Mucosa of stomach (tissue), 1 donor: ENCODE measurements around the gene CRCP.
"Not testable (repeated sequence)": the region's sequence is repeated elsewhere in the genome, so short reads cannot be mapped to it uniquely, and the experiment has no call there.

Source experiments
- H3K27me3 ChIP-seq: one replicate; pipeline ENCODE4 v1.7.0; 2013; ENCODE audit warnings: mild to moderate bottlenecking, low read length; ENCODE audit not compliant: control insufficient read depth, insufficient read depth
- H3K36me3 ChIP-seq: one replicate; pipeline ENCODE4 v1.7.0; 2013; ENCODE audit warnings: low read length; ENCODE audit not compliant: control insufficient read depth, insufficient read depth
- H3K4me1 ChIP-seq: one replicate; pipeline ENCODE4 v1.7.0; 2013; ENCODE audit warnings: mild to moderate bottlenecking, low read length; ENCODE audit not compliant: control insufficient read depth, insufficient read depth
- H3K4me3 ChIP-seq: one replicate; pipeline ENCODE4 v1.7.0; 2013; ENCODE audit warnings: low read length
- H3K9ac ChIP-seq: one replicate; pipeline ENCODE4 v1.7.0; 2013; ENCODE audit warnings: mild to moderate bottlenecking, low read length, moderate library complexity
- H3K9me3 ChIP-seq: one replicate; pipeline ENCODE4 v1.7.0; 2013; ENCODE audit warnings: mild to moderate bottlenecking, low read length, moderate library complexity; ENCODE audit not compliant: control insufficient read depth
- donor health status: Pancreatic carcinoma.

The CRCP gene

DNA sequence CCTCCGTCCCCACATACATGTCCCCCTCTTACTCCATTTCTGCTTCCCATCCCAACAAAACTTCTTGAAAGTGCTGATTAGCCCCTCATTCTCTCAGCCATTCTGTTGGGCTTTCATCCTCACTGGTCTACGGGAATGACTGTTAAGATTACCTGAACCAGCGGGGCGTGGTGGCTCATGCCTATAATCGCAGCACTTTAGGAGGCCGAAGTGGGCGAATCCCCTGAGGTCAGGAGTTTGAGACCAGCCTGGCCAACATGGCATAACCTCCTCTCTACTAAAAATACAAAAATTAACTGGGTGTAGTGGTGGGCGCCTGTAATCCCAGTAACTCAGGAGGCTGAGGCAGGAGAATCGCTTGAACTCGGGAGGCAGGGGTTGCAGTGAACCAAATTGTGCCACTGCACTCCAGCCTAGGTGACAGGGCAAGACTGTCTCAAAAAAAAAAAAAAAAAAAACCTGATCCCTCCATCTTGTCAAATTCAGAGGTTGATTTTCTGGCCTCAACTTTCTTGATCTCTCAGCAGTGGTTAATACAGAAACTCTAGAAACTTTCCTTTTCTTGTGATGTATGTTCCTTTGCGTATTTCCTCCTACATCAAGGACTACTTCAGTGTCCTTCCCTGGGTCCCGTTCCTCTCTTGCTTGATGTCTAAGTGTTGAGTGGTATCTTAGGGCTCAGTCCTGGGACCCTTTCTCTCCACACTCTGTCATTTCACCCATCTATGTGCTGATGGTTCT, 2.2 kb downstream of the CRCP start:
- not testable (repeated sequence) for H3K9ac ChIP-seq, H3K9me3 ChIP-seq, H3K27me3 ChIP-seq, H3K36me3 ChIP-seq, H3K4me3 ChIP-seq
- peaks cover 16% of the 10 kb centered on the region for H3K4me1 ChIP-seq

DNA sequence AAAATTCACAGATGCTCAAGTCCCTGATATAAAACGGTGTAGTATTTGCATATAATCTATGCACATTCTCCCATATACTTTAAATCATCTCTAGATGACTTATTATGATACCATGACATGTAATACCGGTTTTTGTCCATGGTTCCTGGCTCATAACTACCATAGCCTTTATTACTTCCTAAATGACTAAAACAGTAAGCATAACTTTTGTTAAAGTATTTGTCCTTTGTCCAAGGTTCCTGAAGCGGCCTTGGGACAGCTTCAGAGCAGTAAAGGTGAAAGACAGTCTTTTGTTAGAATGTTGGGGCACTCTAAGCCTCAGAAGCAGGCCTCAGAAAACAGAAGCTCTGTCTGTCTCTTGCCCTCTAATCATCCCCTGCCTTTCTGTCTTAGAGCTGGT, 4.0 kb downstream of the CRCP start:
- Histone ChIP-seq H3K4me1 (peaks cover 19% of the 10 kb centered on the region), H3K4me3 (no peak overlapping the region), H3K27me3 (no peaks in the 10 kb centered on the region), H3K9ac (no peak overlapping the region), H3K36me3 (no peaks in the 10 kb centered on the region), H3K9me3 (no peaks in the 10 kb centered on the region)

DNA sequence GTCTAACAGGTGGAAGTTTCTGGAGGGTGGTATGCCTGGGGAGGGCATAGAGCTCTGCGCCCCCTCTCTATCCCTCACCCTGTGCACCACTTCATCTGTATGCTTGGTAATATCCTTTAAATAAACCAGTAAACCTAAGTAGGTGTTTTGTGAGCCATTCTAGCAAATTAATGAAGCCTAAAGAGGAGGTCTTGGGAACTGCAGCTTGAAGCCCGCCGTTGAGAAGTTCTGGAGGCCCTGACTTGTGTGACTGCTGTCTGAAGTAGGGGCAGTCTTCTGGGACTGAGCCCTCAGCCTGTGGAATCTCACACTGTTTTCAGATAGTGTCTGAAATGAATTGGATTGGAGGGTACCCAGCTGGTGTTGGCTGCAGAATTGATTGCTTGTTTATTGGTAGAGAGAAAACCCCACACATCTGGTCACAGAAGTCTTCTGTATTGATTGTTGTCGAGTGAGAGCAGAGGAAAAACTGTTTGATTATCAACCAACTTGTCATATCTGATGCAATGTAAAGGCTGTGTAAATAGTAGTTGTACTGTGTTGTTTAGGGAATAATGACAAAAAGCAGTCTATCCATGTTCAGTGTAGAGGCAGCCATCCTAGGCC, 4.7 kb downstream of the CRCP start:
- Histone ChIP-seq H3K4me3 (no peak overlapping the region), H3K9ac (no peak overlapping the region), H3K4me1 (peaks cover 19% of the 10 kb centered on the region), H3K36me3 (no peaks in the 10 kb centered on the region), H3K27me3 (no peaks in the 10 kb centered on the region), H3K9me3 (no peaks in the 10 kb centered on the region)

DNA sequence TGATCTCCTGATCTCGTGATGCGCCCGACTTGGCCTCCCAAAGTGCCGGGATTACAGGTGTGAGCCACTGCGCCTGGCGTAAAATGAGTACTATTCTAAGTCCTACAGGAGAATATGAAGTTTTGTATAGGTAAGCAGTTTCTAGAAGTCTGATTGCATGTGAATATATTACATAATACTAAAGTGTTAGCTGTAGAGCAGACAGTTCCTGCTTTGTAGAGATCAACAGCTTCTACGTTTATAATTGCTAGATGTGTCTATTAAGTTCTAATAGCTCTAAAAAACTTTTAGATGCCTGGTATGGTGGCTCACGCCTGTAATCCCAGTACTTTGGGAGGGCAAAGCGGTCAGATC, 8.5 kb downstream of the CRCP start:
- H3K9ac ChIP-seq: no peak overlapping the region
- no peaks in the 10 kb centered on the region for H3K27me3 ChIP-seq
- H3K4me3 ChIP-seq: no peak overlapping the region
- no peaks in the 10 kb centered on the region for H3K9me3 ChIP-seq
- no peaks in the 10 kb centered on the region for H3K36me3 ChIP-seq
- H3K4me1 ChIP-seq: peaks cover 4% of the 10 kb centered on the region

DNA sequence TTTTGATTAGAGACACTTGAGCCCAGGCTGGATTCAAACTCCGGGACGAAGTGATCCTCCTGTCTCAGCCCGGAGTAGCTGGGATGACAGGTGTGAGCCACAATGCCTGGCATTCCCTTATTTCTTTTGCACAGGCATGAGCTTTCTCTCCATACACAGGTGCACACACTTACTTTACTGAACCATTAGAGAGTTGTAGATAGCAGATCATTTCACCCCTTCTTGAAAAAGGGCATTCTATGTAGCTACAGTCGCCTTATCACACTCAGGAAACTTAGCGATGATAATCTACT, 9.9 kb downstream of the CRCP start:
- not testable (repeated sequence) for H3K9ac ChIP-seq, H3K4me1 ChIP-seq

DNA sequence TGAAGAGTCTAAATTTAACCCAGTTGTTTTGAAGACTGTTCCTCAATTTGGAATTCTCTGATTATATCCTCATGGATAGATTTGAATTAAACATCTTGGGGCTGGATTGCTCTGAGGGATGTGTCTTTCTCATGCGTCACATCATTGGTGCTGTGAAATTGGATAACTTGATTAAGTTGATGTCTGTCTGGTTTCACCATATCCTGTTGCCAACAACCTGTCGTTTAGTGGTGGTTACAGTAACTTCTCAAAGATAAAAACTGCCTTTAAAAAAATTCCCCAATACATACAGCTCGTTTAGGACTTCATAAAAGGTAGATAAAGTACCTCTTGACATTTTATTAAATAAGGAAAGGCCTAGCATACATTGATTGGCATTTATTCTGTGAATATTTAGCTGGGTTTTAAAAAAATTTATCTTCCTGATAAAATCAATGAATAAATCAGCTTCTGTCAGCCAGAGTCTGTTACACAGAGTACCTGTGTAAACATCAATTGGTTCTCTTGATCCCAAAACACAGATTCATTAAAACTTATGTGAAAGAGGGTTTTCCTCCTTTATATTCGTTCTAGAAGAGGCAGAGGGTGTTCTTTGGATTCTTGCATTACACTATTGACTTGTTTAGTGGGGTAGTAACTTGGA, 10.5 kb downstream of the CRCP start:
- peaks cover 4% of the 10 kb centered on the region for H3K4me1 ChIP-seq
- H3K9me3 ChIP-seq: no peaks in the 10 kb centered on the region
- H3K36me3 ChIP-seq: no peaks in the 10 kb centered on the region
- H3K9ac ChIP-seq: no peak overlapping the region
- no peak overlapping the region for H3K4me3 ChIP-seq
- no peaks in the 10 kb centered on the region for H3K27me3 ChIP-seq

More for the DNA sequence above, 9.9 kb downstream of the CRCP start:
- not testable (repeated sequence) for H3K27me3 ChIP-seq, H3K4me3 ChIP-seq, H3K9me3 ChIP-seq, H3K36me3 ChIP-seq

DNA sequence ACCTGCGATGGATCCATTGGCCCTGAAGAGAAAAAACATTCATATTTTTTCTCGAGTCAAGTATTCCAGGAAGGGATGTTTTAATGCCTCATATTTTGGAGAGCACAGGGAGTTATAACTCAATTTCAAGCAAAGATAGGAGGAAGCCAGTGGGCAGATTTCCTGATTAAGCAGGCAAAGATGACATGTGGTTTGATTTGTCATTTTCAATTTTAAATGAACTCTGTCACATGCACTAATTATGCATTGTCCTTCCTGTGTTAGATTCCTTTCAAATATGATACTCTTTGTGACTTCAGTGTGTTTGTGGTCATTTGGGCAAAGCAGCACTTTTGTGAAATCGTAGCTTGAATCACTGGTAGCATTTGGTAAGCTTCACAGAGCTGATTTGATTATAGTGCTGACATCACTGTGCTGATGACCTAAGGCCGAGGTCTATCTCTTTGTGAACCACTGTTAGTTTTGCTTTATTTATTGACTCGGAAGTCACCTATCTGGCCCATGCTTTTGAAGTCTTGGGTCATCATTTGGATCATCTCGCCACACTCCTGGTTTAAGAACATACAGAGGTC, 11.2 kb downstream of the CRCP start:
- H3K36me3 ChIP-seq, H3K4me1 ChIP-seq, H3K27me3 ChIP-seq, H3K4me3 ChIP-seq, H3K9ac ChIP-seq, H3K9me3 ChIP-seq: not testable (repeated sequence)

DNA sequence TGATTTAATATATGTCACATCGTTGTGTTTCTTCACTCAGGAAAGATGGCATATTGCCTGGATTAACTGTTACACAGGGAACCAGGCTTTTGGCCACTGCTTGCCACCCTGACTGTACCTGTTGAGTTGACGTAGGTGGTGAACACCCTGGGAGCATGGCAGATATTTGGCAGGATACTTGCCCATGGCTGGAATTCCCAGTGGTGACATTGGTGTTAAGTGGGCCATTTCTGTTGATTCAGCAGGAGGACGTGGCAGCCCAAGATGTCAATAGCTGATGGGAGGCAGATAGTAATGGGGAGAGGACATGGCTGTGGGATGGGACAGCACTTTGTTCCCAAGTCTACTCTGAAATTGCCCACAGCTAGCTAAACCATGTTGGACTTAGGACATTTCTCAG, 12.5 kb downstream of the CRCP start:
- not testable (repeated sequence) for H3K4me3 ChIP-seq, H3K27me3 ChIP-seq, H3K9me3 ChIP-seq, H3K4me1 ChIP-seq, H3K36me3 ChIP-seq, H3K9ac ChIP-seq

DNA sequence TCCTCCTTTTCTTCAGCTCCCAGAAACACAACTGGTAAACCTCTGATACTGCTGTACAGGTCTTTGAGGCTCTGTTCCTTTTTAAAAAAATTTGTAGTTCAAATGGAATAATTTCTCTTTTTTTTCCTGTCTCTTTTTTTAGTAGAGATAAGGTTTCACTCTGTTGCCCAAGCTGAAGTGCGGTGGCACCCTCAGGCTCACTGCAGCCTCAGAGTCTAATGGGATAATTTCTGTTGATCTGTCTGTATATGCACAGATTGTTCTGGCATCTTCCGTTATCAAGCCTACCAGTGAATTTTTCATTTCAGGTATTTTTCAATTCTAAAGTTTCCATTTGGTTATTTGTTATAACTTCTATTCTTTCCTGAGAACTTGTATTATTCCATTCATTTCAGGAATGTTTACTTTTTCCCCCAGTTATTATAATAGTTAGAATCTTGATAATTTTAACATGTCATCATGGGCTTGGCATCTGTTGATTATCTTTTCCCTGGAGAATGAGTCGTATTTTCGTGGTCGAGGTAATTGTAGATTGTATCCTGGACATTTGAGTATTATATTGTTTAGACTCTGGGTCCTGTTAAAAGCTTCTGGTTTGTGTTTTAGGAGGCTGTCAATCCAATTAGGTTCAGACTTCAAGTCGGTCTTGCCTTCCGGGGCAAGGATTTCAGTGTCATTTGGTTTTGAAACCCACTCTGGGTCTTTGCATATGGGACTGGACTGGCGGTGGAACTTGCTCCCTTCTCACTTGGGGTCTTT, 24.5 kb downstream of the CRCP start:
- Histone ChIP-seq H3K9ac (no peak overlapping the region), H3K27me3 (no peaks in the 10 kb centered on the region), H3K4me3 (no peak overlapping the region), H3K9me3 (no peaks in the 10 kb centered on the region), H3K36me3 (peaks cover 16% of the 10 kb centered on the region), H3K4me1 (peaks cover 6% of the 10 kb centered on the region)

DNA sequence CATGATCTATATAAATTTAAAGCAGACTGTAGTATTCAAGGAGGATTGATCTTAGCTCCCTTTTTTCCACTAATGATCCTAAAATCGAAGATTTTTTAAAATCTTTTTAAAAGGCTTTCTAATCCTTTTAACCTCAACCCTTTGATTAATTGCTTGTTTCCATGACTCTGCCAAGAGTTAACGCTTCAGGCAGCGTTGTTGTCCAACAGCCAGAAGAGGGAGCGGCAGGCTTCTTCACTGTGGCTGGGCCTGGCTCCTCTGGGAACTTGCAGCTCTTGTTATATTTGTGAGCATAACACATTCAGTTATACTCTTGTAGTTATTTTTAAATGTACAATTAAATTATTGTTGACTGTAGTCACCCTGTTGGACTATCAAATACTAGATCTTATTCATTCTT, 26.3 kb downstream of the CRCP start:
- Histone ChIP-seq H3K4me3 (no peak overlapping the region), H3K27me3 (no peaks in the 10 kb centered on the region), H3K4me1 (peaks cover 6% of the 10 kb centered on the region), H3K9me3 (no peaks in the 10 kb centered on the region), H3K36me3 (peaks cover 16% of the 10 kb centered on the region), H3K9ac (no peak overlapping the region)

DNA sequence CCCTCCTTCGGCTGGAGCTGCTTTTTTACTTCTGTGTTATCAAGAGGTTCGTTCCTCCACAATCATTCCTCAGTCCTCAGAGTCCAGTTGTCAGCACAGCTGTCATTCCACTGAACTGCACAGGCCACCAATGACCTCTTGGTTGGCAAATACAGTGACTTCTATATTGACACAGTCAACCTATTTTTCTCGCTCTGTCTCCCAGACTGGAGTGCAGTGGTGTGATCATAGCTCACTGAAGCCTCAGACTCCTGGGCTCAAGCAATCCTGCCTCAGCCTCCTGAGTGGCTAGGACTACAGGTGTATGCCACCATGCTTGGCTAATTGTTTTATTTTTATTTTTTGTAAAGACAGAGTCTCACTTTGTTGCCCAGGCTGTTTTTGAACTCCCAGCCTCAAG, 27.7 kb downstream of the CRCP start:
- H3K36me3 ChIP-seq: peaks cover 16% of the 10 kb centered on the region
- H3K27me3 ChIP-seq: no peaks in the 10 kb centered on the region
- H3K9me3 ChIP-seq: no peaks in the 10 kb centered on the region
- H3K9ac ChIP-seq: no peak overlapping the region
- no peak overlapping the region for H3K4me3 ChIP-seq
- H3K4me1 ChIP-seq: peaks cover 6% of the 10 kb centered on the region

DNA sequence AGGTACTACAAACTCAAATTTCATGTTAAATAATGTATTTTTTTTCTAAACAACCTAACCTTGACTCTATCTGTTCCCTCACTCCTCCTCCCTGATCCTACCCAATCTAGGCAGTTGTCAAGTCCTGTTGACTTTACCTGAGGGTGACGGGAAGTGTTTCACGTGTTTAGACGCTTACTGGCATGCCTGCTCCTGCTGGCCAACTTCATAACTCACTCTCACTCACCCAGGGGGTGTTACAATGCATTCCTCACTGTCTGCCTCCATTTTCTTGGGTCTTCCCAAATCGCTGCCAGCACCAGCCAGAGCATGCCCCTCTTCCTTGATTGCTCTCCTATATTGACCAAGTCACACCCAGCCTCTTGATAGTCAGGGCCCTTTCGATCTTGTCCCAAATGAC, 28.3 kb downstream of the CRCP start:
- Histone ChIP-seq H3K9ac (no peak overlapping the region), H3K36me3 (peaks cover 16% of the 10 kb centered on the region)

More for the DNA sequence above, 28.3 kb downstream of the CRCP start:
- Histone ChIP-seq H3K4me1 (peaks cover 6% of the 10 kb centered on the region), H3K4me3 (no peak overlapping the region), H3K27me3 (no peaks in the 10 kb centered on the region), H3K9me3 (no peaks in the 10 kb centered on the region)
